Activated CD4-positive, alpha-beta T cell treated with anti-CD3 and anti-CD28 coated beads, Interleukin-2, amount 50 U/mL, for 24 hours (primary cell): ENCODE data around the gene EHD4.

ENCODE experiments used
- DNase-seq, 2 donors: peaks; one replicate each; pipeline ENCODE4 v3.0.0-alpha.2; 2020; ENCODE audit warnings: low read depth in 1 of 2, low spot score in 1 of 2

Gene EHD4

DNA sequence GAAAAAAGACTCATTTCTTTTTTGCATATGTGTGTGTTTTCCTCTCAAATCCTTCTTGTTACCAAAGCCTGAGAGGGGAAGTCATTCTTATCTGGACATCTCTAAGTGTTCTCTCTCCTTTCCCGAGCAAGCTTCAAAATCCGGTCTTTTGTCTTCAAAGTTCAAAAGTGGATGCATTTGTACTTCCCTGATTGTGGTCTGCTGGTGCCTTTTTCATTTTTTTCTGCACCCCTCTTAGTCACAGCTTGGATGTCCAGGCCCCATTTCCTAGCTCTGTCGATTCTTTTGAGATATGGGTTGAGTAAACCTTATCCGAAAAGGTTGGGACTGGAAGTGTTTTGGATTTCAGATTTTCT is 34.8 kb downstream of the EHD4 start:
- DNase-seq: no peak

GRCh38 chr15:41936649-41937567 is 35.4 kb downstream of the EHD4 start:
- DNase-seq: peak; percentile 52 to 81

DNA sequence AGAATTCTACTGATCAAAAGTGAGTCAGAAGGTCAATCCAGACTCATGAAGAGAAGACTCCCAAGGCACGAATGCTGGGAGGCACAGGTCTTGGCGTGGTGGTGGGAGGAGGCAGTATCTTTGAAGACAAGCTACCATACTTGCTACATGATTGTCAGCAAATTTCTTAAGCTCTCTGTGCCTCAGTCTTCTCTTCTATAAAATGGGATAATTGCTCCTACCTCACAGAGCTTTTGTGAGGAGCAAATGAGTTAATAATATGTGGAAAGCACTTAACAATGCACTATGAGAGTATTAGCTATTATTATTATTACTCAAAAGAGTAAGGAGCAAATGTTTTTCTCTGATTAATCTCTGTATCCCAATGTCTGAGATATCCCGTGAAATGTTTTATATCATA is 36.2 kb downstream of the EHD4 start:
- no peak for DNase-seq

- no peak for DNase-seq
Observed at GRCh38 chr15:41935566-41936020, 36.8 kb downstream of the EHD4 start.

- peak; percentile 25 to 58 for DNase-seq
Observed at GRCh38 chr15:41934843-41935242, 37.5 kb downstream of the EHD4 start.

DNA sequence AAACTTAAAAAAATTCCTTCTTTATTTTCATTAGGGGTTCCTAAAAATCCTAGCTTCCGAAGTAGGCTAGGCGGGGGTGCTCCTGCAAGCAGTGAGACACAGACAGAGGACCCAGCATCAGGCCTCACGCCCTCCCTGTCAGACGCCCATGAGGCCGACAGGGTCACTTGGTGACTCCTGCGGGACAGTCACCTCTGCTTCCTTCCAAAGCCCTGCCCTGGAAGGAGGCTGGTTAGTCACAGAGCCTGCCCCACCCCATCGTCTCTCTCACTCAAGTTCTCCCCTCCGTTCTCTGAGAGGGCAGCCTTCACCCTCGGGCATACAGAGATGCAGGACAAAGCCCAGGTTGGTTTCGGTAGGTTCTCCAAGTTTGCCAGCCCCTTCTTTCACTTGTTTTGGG is 38.6 kb downstream of the EHD4 start:
- DNase-seq: no peak

- DNase-seq: no peak
Observed at GRCh38 chr15:41933326-41933725, 39.0 kb downstream of the EHD4 start.

GRCh38 chr15:41932511-41933289 is 39.7 kb downstream of the EHD4 start:
- DNase-seq: no peak

DNA sequence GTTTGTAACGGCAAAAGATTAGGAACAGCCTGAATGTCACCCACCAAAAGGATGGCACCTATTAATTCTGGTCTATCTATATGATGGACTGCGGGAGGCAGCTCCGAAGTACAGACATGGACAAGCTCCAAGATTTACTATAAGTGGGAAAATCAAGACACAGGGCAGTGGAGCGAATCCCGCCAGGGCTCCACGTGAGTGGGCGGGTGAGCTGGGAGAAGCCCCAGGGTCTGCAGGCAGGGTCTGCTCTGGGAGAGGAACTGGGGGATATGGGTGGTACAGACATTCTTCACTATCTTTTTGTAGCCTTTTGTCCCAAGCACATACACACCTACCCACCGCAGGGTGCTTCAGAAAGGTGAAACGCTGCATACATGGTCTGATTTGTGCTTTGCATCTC is 40.3 kb downstream of the EHD4 start:
- no peak for DNase-seq

DNA sequence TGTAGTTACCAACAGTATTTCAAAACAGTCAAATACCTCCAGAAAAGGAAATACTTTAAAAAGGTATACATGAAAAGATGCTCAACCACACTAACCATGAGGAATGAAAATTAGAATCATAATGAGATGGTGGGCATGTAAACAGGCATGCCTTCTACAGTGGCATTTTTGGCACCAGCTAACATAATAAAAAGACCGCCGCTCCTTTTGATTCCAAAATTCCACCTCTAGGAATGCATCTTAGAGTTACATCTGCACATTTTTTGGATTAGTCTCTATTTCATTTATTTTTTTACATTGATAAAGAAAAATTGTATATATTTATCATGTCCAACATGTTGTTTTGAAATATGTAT is 41.5 kb downstream of the EHD4 start:
- no peak for DNase-seq

DNA sequence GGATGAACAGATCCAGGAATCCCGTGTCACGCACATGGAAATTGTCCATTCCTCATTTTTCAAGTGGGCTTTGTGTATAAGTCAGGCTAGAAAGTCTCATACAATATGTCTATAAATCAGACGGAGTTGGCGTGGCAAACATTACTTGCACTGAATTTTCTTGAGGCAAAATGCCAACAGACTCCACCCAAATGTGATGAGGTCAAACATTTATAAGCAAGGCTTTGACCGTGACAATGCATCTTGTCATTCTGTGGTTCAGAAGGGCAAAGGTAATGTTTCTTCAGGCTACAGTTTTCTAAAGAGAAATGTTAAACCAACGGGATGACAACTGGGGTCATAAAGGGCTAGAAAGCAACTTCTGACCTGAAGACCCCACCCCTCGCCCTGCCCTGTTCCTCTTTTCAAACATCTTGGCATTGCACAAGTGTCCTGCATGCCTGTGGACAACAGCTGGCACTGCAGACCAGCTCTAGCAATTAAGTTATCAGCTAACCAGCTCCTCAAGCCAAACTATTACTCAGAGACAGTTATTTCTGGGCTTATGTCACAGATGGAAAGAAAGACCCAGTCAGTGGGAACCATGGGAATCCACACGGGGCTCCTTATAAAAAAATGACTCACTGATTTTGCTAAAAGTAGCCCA is 42.0 kb downstream of the EHD4 start:
- no peak for DNase-seq

DNA sequence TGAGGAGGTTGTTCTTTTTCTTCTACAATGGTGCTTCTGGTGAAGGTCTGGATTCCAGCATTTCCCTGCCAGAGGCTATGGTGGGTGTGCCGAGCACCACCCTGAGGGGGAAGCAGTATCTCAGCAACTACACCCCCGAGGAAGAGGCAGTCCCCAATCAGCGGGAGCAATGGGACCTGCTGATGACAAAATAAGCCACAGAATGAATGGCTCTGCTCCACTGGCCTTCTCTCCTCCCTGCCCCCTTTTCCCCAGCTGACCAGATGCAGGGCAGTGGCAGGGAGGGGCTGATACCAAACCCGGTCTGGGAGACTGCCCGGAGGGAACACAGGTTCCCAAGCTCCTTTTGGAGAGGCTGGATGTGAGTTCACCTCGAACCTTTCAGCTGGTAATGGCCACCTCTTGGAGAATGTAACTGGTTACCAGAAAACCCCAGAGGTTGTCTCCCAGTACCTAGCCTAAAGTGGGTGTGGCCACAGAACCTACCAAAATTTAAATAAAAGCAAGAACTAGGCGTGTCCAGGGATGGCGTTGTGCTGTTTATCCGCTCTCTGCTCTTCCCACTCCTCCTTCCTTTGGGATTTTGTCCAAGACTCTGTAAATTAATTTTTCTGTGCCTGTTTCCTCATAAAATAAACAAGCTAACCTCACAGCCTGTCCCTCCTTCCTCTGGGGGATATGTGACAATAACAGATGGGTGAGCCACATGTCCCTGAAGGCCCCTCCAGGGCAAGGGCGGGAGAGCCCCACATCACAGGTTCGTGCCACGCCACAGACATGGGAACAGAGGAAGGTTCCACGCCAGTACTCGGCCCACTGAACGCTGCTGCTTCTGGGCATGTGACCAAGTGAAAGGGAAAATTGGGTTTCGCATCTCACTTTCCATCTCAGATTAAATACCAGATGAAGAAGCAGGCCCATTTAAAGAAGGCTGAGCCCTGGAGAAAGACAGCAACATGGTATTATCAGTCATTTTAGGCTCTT is 43.4 kb downstream of the EHD4 start:
- DNase-seq: no peak

DNA sequence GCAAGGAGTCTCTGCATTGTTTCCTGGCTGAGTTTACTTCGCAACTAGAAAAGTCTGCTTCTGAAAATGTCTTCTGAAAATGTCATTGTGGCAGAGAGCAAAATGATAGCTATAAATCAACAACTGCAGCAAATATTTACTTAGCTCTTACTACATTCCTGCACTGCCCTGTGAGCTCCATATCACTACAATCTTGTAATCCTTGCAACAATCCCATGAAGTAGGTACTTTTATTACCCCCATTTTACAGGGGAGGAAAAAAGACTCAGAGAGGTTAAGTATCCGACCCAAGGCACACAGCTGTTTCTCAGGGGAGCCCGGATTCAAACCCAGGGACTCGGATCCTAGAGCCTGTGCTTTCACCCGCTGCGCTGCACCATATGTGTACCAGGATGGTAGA is 44.3 kb downstream of the EHD4 start:
- DNase-seq: no peak

DNA sequence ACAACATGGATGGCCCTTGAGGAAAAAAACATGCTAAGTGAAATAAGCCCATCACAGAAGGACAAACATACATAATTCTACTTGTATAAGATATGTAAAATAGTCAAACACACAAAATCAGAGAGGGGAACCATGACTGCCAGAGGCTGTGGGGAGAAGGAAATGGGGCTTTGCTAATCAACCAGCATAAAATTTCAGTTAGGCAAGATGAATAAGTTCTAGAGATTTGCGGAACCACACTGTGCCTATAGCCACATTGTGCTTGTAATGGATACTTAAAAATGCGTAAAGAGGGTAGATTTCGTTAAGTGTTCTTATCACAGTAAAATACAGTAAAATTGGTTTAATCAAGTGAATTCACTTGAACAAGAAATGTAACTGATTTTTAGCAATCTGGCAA is 44.8 kb downstream of the EHD4 start:
- no peak for DNase-seq

- no peak for DNase-seq
Observed at GRCh38 chr15:41926185-41927056, 45.9 kb downstream of the EHD4 start.

GRCh38 chr15:41925086-41925608 is 47.2 kb downstream of the EHD4 start:
- DNase-seq: no peak

GRCh38 chr15:41923401-41923997 is 48.9 kb downstream of the EHD4 start:
- no peak for DNase-seq

GRCh38 chr15:41922353-41922752 is 50.0 kb downstream of the EHD4 start:
- DNase-seq: no peak

GRCh38 chr15:41921639-41922038 is 50.7 kb downstream of the EHD4 start:
- no peak for DNase-seq
